WTC11 (cell line): ENCODE measurements around the gene UNCX.

Experiments used
- CTCF ChIP-seq: fragments of 200-600 bp; IDR thresholded peaks from 2 replicates; pipeline ENCODE4 v1.8.0; 2022; ENCODE audit warnings: antibody characterized with exemption
- NFYB ChIP-seq: sonication (generic); formaldehyde crosslinking; conservative IDR thresholded peaks from 2 replicates; pipeline ENCODE4 v1.8.0; 2022; ENCODE audit warnings: low read depth, missing genetic modification reagents

- TF ChIP-seq CTCF (no peak), NFYB (CRISPR knock-in tag) (no peak)
Measured at GRCh38 chr7:1241603-1242255, 9.1 kb downstream of the UNCX start.
